Lower leg skin (tissue), 4 donors: Measurements from ENCODE around the gene PIP5K1B. TPM values are rescaled to one million over a fixed set of nuclear protein-coding genes. Genes with fewer than 3 reads are reported as not detected.

ENCODE experiments used
- DNase-seq, 2 donors: peaks; one replicate each; pipeline ENCODE4 v3.0.0-alpha.2; 2019; ENCODE audit warnings: low spot score in 2 of 2
- H3K4me3 ChIP-seq: fragments of 200-600 bp; sonication (generic); 2 replicates; pipeline ENCODE4 v1.5.1; 2017; ENCODE audit warnings: mild to moderate bottlenecking, low read depth; ENCODE audit not compliant: poor library complexity, severe bottlenecking
- POLR2A ChIP-seq, 2 donors: fragments of 450-650 bp; IDR thresholded peaks; one replicate each; pipeline ENCODE4 v1.6.1; 2016 to 2017; ENCODE audit warnings: antibody characterized with exemption in 2 of 2, mild to moderate bottlenecking in 1 of 2, moderate library complexity in 1 of 2
- WGBS, 2 donors: methylation state at CpG; one replicate each; pipeline ENCODE4 v1.1.5; 2018; 5-methylcytosine and 5-hydroxymethylcytosine counted together
- intact Hi-C: fragments of 100-400 bp; cut with DNase I; formaldehyde crosslinking; loops from one replicate; pipeline ENCODE4 v1.15.0; 2023; ENCODE audit warnings: low total_unique reads
- total RNA-seq, 4 donors: library from RNA; depleted of rRNA; stranded (reverse); fragments of >200 nt; gene quantifications; one replicate each; pipeline ENCODE4 v1.1.0, GENCODE V29; 2016
- TF ChIP-seq, protein P1 (sequence below), 3 donors: fragments of 450-650 bp; IDR thresholded peaks; one replicate each; pipeline ENCODE4 v1.5.1; 2016; ENCODE audit warnings: antibody characterized with exemption in 3 of 3, mild to moderate bottlenecking in 3 of 3, moderate library complexity in 2 of 3

PIP5K1B gene
- total RNA-seq, 4 donors from 2014 or later: 0.42 to 3.3 (median 2.7) TPM

- 92 to 97% methylated on average over 4 of the region's 4 CpGs for WGBS, 2 donors
- intact Hi-C loops: no loop called here
- no peak for TF ChIP-seq POLR2A (IDR thresholded peaks at IDR 0.05)
- TF ChIP-seq, protein P1, sequence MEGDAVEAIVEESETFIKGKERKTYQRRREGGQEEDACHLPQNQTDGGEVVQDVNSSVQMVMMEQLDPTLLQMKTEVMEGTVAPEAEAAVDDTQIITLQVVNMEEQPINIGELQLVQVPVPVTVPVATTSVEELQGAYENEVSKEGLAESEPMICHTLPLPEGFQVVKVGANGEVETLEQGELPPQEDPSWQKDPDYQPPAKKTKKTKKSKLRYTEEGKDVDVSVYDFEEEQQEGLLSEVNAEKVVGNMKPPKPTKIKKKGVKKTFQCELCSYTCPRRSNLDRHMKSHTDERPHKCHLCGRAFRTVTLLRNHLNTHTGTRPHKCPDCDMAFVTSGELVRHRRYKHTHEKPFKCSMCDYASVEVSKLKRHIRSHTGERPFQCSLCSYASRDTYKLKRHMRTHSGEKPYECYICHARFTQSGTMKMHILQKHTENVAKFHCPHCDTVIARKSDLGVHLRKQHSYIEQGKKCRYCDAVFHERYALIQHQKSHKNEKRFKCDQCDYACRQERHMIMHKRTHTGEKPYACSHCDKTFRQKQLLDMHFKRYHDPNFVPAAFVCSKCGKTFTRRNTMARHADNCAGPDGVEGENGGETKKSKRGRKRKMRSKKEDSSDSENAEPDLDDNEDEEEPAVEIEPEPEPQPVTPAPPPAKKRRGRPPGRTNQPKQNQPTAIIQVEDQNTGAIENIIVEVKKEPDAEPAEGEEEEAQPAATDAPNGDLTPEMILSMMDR (IDR thresholded peaks at IDR 0.05): no peak
- DNase-seq: no peak
- no peak overlapping the region for H3K4me3 ChIP-seq
Measured at GRCh38 chr9:68714416-68715180, 9.6 kb downstream of the PIP5K1B start.

- no peak for DNase-seq
- H3K4me3 ChIP-seq: no peak overlapping the region
- TF ChIP-seq, protein P1 (IDR thresholded peaks at IDR 0.05): no peak
- TF ChIP-seq POLR2A (IDR thresholded peaks at IDR 0.05): no peak
- WGBS, 2 donors: 63 to 86% methylated on average over 2 of the region's 2 CpGs
- intact Hi-C loops: no loop called here
Measured at GRCh38 chr9:68715181-68715456, 10.1 kb downstream of the PIP5K1B start.

- no peak overlapping the region for H3K4me3 ChIP-seq
- intact Hi-C loops: no loop called here
- TF ChIP-seq, protein P1 (IDR thresholded peaks at IDR 0.05): no peak
- TF ChIP-seq POLR2A (IDR thresholded peaks at IDR 0.05): no peak
- no peak for DNase-seq
- whole genome bisulfite sequencing, 2 donors: 88 to 92% methylated on average over 2 of the region's 2 CpGs
Measured at GRCh38 chr9:68717552-68718443, 12.8 kb downstream of the PIP5K1B start.

DNA sequence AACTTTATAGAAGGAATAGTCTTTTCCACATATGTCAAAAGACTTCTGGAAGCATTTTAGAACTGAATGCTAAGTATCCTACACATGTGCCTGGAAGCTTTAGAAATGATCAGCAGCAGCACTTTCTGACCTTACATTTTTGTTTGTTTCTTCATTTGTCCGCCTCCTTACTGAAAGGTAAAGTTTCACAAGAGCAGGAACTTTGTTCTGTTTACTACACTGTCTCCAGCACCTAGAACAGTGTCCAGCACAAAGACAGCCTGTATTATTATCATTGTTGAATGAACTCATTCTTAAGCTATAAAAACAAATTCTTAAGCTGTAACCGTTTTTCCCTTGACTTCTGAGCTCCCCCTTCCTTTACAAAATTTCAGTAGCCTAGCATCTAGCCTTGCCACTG is 14.8 kb downstream of the PIP5K1B start:
- TF ChIP-seq, protein P1 (IDR thresholded peaks at IDR 0.05): no peak
- no peak for DNase-seq
- WGBS, 2 donors: 44 to 46% methylated on average over 2 of the region's 2 CpGs
- intact Hi-C loops: no loop called here
- no peak overlapping the region for H3K4me3 ChIP-seq

GRCh38 chr9:68720656-68721313 is 15.7 kb downstream of the PIP5K1B start:
- 87 to 90% methylated on average over 7 of the region's 7 CpGs for WGBS, 2 donors
- TF ChIP-seq, protein P1 (IDR thresholded peaks at IDR 0.05): no peak
- TF ChIP-seq POLR2A (IDR thresholded peaks at IDR 0.05): no peak
- no peak for DNase-seq
- H3K4me3 ChIP-seq: no peak overlapping the region
- intact Hi-C loops: no loop called here
